GM13976 (cell line): ENCODE measurements around the gene ARAP2.
A peak's percentile ranks its signal among the peaks of the same experiment; 100 is the strongest.

Source experiments
- DNase-seq: peaks from one replicate; pipeline ENCODE4 v3.0.0; 2012; ENCODE audit warnings: low spot score
- in situ Hi-C: fragments of 300-500 bp; cut with MboI; formaldehyde crosslinking; loops from one replicate; pipeline ENCODE4 v1.12.0; 2022; ENCODE audit warnings: low sequenced_read_pairs, mixed read lengths, inconsistent platforms; ENCODE audit not compliant: unreplicated experiment
- TF ChIP-seq, protein P1 (sequence below): IDR thresholded peaks from 2 replicates; pipeline ENCODE4 v1.5.1; 2012; ENCODE audit warnings: borderline replicate concordance, mild to moderate bottlenecking; ENCODE audit not compliant: insufficient read depth; ENCODE audit errors: extremely low read depth, missing control alignments, control extremely low read depth

ARAP2 gene, protein sequence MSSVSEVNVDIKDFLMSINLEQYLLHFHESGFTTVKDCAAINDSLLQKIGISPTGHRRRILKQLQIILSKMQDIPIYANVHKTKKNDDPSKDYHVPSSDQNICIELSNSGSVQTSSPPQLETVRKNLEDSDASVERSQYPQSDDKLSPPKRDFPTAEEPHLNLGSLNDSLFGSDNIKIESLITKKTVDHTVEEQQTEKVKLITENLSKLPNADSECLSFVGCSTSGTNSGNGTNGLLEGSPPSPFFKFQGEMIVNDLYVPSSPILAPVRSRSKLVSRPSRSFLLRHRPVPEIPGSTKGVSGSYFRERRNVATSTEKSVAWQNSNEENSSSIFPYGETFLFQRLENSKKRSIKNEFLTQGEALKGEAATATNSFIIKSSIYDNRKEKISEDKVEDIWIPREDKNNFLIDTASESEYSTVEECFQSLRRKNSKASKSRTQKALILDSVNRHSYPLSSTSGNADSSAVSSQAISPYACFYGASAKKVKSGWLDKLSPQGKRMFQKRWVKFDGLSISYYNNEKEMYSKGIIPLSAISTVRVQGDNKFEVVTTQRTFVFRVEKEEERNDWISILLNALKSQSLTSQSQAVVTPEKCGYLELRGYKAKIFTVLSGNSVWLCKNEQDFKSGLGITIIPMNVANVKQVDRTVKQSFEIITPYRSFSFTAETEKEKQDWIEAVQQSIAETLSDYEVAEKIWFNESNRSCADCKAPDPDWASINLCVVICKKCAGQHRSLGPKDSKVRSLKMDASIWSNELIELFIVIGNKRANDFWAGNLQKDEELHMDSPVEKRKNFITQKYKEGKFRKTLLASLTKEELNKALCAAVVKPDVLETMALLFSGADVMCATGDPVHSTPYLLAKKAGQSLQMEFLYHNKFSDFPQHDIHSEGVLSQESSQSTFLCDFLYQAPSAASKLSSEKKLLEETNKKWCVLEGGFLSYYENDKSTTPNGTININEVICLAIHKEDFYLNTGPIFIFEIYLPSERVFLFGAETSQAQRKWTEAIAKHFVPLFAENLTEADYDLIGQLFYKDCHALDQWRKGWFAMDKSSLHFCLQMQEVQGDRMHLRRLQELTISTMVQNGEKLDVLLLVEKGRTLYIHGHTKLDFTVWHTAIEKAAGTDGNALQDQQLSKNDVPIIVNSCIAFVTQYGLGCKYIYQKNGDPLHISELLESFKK (N-terminal part only)

DNA sequence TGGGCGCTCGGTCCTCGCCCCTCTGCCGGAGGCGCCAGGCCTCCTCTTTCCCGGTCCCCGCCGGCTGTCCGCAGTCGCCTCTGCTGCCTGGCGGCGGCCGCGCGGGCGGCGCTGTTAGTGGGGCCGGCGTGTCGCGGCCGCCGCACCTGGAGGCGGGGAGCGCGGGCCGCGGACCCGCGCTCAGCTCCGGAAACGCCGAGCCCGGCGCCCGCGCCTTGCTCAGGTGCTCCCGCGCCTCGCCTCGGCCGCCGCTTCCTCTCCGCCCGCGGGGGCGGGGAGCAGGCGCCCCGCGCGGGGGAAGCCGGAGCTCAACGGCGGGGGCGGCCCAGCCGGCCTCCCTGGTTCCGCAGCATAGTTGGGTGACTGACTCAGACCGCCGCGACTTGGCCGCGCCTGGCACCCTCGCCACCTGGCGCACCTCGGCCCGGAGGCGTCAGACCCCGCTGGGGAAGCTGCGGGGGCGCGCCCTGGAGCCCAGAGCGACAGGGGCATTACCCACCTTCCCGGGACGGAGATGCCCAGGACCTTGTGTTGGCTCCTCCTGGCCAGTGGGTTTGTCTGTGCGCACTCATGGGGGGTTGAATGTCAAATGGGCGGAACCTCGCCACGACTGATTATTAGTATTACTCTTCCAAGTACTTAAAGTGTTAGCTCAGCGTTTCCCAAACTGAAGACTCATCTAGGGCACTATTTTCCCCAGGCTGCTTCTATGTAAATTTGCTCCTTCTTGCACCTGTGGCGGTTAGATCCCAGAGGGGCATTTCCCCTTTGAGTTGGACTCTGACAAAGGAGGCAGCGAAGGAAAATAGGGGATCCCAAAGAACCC, at the start of gene ARAP2:
Gene ARAP2, minus strand, starts transcription at position 258 of the 826 bp plus-strand sequence. CDS start 15,028 bp downstream, outside the sequence.
- TF ChIP-seq, protein P1, sequence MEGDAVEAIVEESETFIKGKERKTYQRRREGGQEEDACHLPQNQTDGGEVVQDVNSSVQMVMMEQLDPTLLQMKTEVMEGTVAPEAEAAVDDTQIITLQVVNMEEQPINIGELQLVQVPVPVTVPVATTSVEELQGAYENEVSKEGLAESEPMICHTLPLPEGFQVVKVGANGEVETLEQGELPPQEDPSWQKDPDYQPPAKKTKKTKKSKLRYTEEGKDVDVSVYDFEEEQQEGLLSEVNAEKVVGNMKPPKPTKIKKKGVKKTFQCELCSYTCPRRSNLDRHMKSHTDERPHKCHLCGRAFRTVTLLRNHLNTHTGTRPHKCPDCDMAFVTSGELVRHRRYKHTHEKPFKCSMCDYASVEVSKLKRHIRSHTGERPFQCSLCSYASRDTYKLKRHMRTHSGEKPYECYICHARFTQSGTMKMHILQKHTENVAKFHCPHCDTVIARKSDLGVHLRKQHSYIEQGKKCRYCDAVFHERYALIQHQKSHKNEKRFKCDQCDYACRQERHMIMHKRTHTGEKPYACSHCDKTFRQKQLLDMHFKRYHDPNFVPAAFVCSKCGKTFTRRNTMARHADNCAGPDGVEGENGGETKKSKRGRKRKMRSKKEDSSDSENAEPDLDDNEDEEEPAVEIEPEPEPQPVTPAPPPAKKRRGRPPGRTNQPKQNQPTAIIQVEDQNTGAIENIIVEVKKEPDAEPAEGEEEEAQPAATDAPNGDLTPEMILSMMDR, result peak; percentile 18
- peak; percentile 81 for DNase-seq
- in situ Hi-C loops, result no loop called here

DNA sequence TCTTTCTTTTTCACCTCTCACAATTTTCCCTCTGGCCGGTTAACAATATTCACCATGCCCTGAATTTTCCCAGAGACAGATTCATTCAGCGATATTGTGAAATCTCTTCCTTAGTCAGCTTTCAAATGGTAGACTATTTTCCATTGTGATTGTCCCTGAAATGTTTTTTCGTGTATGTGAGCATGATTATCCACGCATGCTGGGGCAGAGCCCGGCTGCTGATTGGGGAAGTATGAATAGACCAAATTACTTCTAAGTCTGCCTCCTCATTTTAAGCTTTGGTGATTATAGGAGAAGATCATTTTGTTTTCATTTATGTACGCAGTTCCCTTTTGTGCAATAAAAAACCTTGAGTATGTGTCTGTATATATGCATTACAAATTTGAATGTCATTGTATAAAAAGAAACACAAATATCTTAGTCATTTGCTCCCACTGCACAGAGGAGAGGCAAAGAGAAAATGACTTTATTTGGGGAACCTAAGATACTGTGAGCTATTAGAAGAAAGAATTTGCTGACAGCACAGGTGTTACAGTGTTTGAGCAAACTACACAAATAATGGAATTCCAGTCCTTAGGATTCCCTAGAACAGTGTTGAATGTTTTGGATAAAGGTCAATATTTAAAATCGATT, 48.4 kb upstream of the ARAP2 start:
- in situ Hi-C loops, result no loop called here
- TF ChIP-seq, protein P1, result no peak

DNA sequence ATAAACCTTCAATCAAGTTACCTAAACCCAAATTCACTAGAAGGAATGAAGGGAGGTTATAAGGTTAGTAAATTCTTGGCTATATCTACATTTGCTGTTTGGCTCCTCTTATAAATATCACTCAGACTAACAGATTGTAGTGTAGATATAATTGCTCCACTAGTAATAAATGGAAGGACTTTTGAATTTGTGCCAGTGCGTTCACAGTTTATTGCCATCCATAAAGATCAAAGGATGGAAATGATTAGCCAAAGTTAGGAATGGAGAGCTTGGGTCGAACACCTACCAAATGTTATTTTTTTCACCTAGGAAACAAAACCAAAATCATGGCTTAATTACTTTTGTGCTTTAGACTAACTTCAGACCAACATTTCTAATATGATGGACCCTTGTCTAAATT, 46.3 kb upstream of the ARAP2 start:
- TF ChIP-seq, protein P1, result no peak
- DNase-seq, result no peak
- in situ Hi-C loops, result no loop called here

More for the DNA sequence above, 48.4 kb upstream of the ARAP2 start:
- DNase-seq, result no peak

DNA sequence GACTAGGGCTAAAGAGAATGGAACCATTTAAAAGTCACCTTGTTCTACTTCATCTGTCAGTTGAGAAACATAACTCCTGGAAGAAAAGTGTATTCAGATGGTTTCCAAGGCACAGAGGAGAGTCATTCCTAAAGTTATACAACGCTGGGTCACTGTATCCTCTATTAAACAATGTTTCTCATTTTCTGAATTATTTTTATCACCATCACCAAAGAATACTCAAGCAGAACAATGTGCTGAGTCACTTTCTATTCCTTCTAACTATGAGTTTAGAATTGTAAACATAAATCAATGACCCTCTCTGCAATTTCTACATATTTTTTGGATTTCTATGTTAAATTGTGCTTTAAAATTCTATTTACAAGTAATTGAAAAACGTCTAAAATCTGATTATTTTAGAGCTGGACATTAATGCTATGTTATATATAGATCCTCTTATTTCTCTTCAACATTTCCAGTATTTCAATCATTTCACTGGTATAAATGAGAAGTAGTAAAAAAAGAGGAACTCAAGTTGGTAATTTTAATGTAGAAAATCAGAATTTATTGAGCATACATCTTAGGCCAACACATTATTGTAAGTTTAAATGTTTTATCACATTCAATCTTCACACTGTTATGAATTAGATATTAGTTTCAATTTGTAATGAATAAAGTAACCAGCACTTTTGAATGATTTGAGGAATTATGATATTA, 44.6 kb upstream of the ARAP2 start:
- DNase-seq, result no peak
- TF ChIP-seq, protein P1, result no peak
- in situ Hi-C loops, result no loop called here

DNA sequence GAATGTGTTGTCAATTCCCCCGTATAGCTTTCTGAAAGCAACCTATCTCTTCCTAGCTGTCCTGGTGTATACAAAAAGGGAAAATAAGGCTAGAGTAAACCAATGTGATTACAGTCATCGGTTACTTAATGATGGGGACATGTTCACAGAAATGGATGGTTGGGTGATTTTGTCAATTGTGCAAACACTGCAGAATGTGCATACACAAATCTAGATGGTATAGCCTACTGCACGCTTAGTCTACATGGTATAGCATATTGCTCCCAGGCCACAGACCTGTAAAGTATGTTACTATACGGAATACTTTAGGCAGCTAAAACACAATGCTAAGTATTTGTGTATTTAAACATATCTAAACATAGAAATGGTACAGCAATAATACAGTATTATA, 42.2 kb upstream of the ARAP2 start:
- in situ Hi-C loops, result no loop called here
- TF ChIP-seq, protein P1, result no peak
- DNase-seq, result no peak
